ENCODE results near the gene PAX5.
A peak's percentile ranks its signal among the peaks of the same experiment; 100 is the strongest.

PAX5 gene

GRCh38 chr9:36825179-36825578 is 208.9 kb downstream of the PAX5 start:
- no peak overlapping the region for H3K4me3 Mint-ChIP-seq
- ATAC-seq (no peak), DNase-seq (ENCODE audit: low spot score in 2 of 2) (no peak)
- no peaks in the 10 kb centered on the region for H3K4me1 Mint-ChIP-seq
- H3K9me3 Mint-ChIP-seq: no peaks in the 10 kb centered on the region
- no peaks in the 10 kb centered on the region for H3K36me3 Mint-ChIP-seq
- no peak overlapping the region for H3K27ac Mint-ChIP-seq

- Mint-ChIP-seq H3K4me1 (peaks cover under 1% of the 10 kb centered on the region), H3K9me3 (no peaks in the 10 kb centered on the region), H3K27ac (no peak overlapping the region), H3K4me3 (no peak overlapping the region), H3K36me3 (no peaks in the 10 kb centered on the region)
- ATAC-seq (no peak), DNase-seq (ENCODE audit: low spot score in 2 of 2) (no peak)
Measured at GRCh38 chr9:36823934-36824333, 210.1 kb downstream of the PAX5 start.

- Mint-ChIP-seq H3K27ac (no peak overlapping the region), H3K9me3 (no peaks in the 10 kb centered on the region), H3K36me3 (no peaks in the 10 kb centered on the region), H3K4me1 (peaks cover 6% of the 10 kb centered on the region), H3K4me3 (no peak overlapping the region)
- ATAC-seq: no peak
- no peak for DNase-seq (ENCODE audit: low spot score in 2 of 2)
Measured at GRCh38 chr9:36823466-36823865, 210.6 kb downstream of the PAX5 start.

GRCh38 chr9:36822201-36822600 is 211.9 kb downstream of the PAX5 start:
- H3K27ac Mint-ChIP-seq: no peak overlapping the region
- no peaks in the 10 kb centered on the region for H3K9me3 Mint-ChIP-seq
- DNase-seq (ENCODE audit: low spot score in 2 of 2) (no peak), ATAC-seq (no peak)
- no peaks in the 10 kb centered on the region for H3K36me3 Mint-ChIP-seq
- peaks cover 8% of the 10 kb centered on the region for H3K4me1 Mint-ChIP-seq
- no peak overlapping the region for H3K4me3 Mint-ChIP-seq

GRCh38 chr9:36820392-36820861 is 213.6 kb downstream of the PAX5 start:
- Mint-ChIP-seq H3K4me3 (no peak overlapping the region), H3K36me3 (no peaks in the 10 kb centered on the region), H3K27ac (no peak overlapping the region), H3K4me1 (peaks cover 8% of the 10 kb centered on the region), H3K9me3 (no peaks in the 10 kb centered on the region)
- ATAC-seq: no peak
- DNase-seq (ENCODE audit: low spot score in 2 of 2): no peak

- no peaks in the 10 kb centered on the region for H3K36me3 Mint-ChIP-seq
- H3K9me3 Mint-ChIP-seq: no peaks in the 10 kb centered on the region
- H3K27ac Mint-ChIP-seq: no peak overlapping the region
- ATAC-seq (no peak), DNase-seq (ENCODE audit: low spot score in 2 of 2) (no peak)
- H3K4me1 Mint-ChIP-seq: peaks cover 8% of the 10 kb centered on the region
- H3K4me3 Mint-ChIP-seq: no peak overlapping the region
Measured at GRCh38 chr9:36818965-36819870, 214.8 kb downstream of the PAX5 start.

- H3K27ac Mint-ChIP-seq: no peak overlapping the region
- no peaks in the 10 kb centered on the region for H3K9me3 Mint-ChIP-seq
- no peaks in the 10 kb centered on the region for H3K36me3 Mint-ChIP-seq
- no peak overlapping the region for H3K4me3 Mint-ChIP-seq
- DNase-seq (ENCODE audit: low spot score in 2 of 2) (no peak), ATAC-seq (peak; percentile 39)
- H3K4me1 Mint-ChIP-seq: peaks cover 8% of the 10 kb centered on the region
Measured at GRCh38 chr9:36818242-36818938, 215.7 kb downstream of the PAX5 start.

- H3K27ac Mint-ChIP-seq: no peak overlapping the region
- DNase-seq (ENCODE audit: low spot score in 2 of 2) (no peak), ATAC-seq (no peak)
- peaks cover 8% of the 10 kb centered on the region for H3K4me1 Mint-ChIP-seq
- H3K4me3 Mint-ChIP-seq: no peak overlapping the region
- no peaks in the 10 kb centered on the region for H3K36me3 Mint-ChIP-seq
- no peaks in the 10 kb centered on the region for H3K9me3 Mint-ChIP-seq
Measured at GRCh38 chr9:36817160-36817834, 216.8 kb downstream of the PAX5 start.

- H3K4me3 Mint-ChIP-seq: no peak overlapping the region
- no peak for ATAC-seq
Measured at GRCh38 chr9:36816371-36816770, 217.7 kb downstream of the PAX5 start.

GRCh38 chr9:36815566-36816348 is 218.3 kb downstream of the PAX5 start:
- no peak overlapping the region for H3K27ac Mint-ChIP-seq
- DNase-seq (ENCODE audit: low spot score in 2 of 2) (no peak), ATAC-seq (no peak)
- H3K36me3 Mint-ChIP-seq: no peaks in the 10 kb centered on the region
- peaks cover 8% of the 10 kb centered on the region for H3K4me1 Mint-ChIP-seq
- H3K9me3 Mint-ChIP-seq: no peaks in the 10 kb centered on the region
- no peak overlapping the region for H3K4me3 Mint-ChIP-seq

More at GRCh38 chr9:36816371-36816770, 217.7 kb downstream of the PAX5 start:
- H3K36me3 Mint-ChIP-seq: no peaks in the 10 kb centered on the region
- no peak overlapping the region for H3K27ac Mint-ChIP-seq
- peaks cover 8% of the 10 kb centered on the region for H3K4me1 Mint-ChIP-seq
- DNase-seq (ENCODE audit: low spot score in 2 of 2): no peak
- no peaks in the 10 kb centered on the region for H3K9me3 Mint-ChIP-seq

- DNase-seq (ENCODE audit: low spot score in 2 of 2) (no peak), ATAC-seq (no peak)
- no peak overlapping the region for H3K27ac Mint-ChIP-seq
- H3K4me1 Mint-ChIP-seq: peaks cover 8% of the 10 kb centered on the region
- no peak overlapping the region for H3K4me3 Mint-ChIP-seq
- no peaks in the 10 kb centered on the region for H3K36me3 Mint-ChIP-seq
- no peaks in the 10 kb centered on the region for H3K9me3 Mint-ChIP-seq
Measured at GRCh38 chr9:36815023-36815422, 219.0 kb downstream of the PAX5 start.

GRCh38 chr9:36813154-36813553 is 220.9 kb downstream of the PAX5 start:
- H3K36me3 Mint-ChIP-seq: no peaks in the 10 kb centered on the region
- no peak for ATAC-seq
- H3K4me1 Mint-ChIP-seq: no peaks in the 10 kb centered on the region
- H3K9me3 Mint-ChIP-seq: no peaks in the 10 kb centered on the region
- DNase-seq (ENCODE audit: low spot score in 2 of 2): no peak
- no peak overlapping the region for H3K27ac Mint-ChIP-seq
- no peak overlapping the region for H3K4me3 Mint-ChIP-seq

GRCh38 chr9:36812556-36812955 is 221.5 kb downstream of the PAX5 start:
- Mint-ChIP-seq H3K4me1 (no peaks in the 10 kb centered on the region), H3K4me3 (no peak overlapping the region), H3K9me3 (no peaks in the 10 kb centered on the region), H3K36me3 (no peaks in the 10 kb centered on the region), H3K27ac (no peak overlapping the region)
- ATAC-seq (no peak), DNase-seq (ENCODE audit: low spot score in 2 of 2) (no peak)

- no peak for DNase-seq (ENCODE audit: low spot score in 2 of 2)
- no peak overlapping the region for H3K4me3 Mint-ChIP-seq
- no peaks in the 10 kb centered on the region for H3K9me3 Mint-ChIP-seq
- no peaks in the 10 kb centered on the region for H3K36me3 Mint-ChIP-seq
- H3K4me1 Mint-ChIP-seq: no peaks in the 10 kb centered on the region
- no peak for ATAC-seq
- no peak overlapping the region for H3K27ac Mint-ChIP-seq
Measured at GRCh38 chr9:36808251-36808650, 225.8 kb downstream of the PAX5 start.

- Mint-ChIP-seq H3K36me3 (no peaks in the 10 kb centered on the region), H3K27ac (no peak overlapping the region), H3K9me3 (no peaks in the 10 kb centered on the region), H3K4me1 (peaks cover 6% of the 10 kb centered on the region), H3K4me3 (no peak overlapping the region)
- no peak for ATAC-seq
- no peak for DNase-seq (ENCODE audit: low spot score in 2 of 2)
Measured at GRCh38 chr9:36803961-36804360, 230.1 kb downstream of the PAX5 start.

All from stimulated activated effector memory CD8-positive, alpha-beta T cell treated with anti-CD3 and anti-CD28 coated beads, Interleukin-12 subunit alpha, Interleukin-12 subunit beta, amount 100 ng/mL, for 72 hours (primary cell).